ENCODE data around the gene OR7G2. TPM values are rescaled to one million over a fixed set of nuclear protein-coding genes. Genes with fewer than 3 reads are reported as not detected.
A peak's percentile ranks its signal among the peaks of the same experiment; 100 is the strongest.

OR7G2 gene
- polyA plus RNA-seq, 3 donors: not detected

DNA sequence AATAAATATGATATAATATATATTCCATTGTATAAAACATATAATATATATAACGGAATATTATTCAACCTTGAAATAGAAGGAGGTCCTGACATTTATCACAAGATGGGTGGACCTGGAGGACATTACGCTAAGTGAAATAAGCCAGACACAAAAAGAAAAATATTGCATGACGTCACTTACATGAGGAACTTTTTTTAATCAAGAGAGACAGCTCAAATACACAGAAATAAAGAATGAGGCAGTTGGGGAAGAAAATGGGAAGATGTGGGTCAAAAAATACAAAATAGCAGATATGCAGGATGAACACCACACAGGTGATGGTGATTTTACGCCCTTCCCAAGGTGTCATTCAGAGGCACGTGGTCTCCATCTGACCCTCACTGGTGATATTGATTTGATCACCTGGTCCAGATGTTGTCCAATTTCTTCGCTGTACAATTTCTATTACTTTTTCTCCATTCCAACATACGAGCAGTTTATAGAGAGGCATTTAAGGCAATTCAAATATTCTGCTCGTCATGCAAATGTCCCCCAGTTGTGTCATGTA is 32.4 kb upstream of the OR7G2 start:
- peaks cover 0 to 5% (median 0%) of the 10 kb centered on the region in 3 donors for H3K27me3 Mint-ChIP-seq (ENCODE audit: low read depth in 3 of 3)
- peaks cover 16 to 27% of the 10 kb centered on the region in 2 donors for H3K36me3 Mint-ChIP-seq
- H3K4me1 ChIP-seq (ENCODE audit: control insufficient read depth in 1 of 2, insufficient read depth in 2 of 2, low read length in 2 of 2): peaks cover 29 to 32% of the 10 kb centered on the region in 2 donors
- peak overlapping the region; percentile 96 for H3K9ac ChIP-seq (ENCODE audit: insufficient read depth, low read length, poor library complexity, severe bottlenecking)
- no peaks in the 10 kb centered on the region for H4K20me1 ChIP-seq (ENCODE audit: insufficient read depth, low read length)
- H3K4me2 ChIP-seq (replicated peaks; ENCODE audit: extremely low read depth, low read length, poor library complexity, severe bottlenecking): peak overlapping the region; percentile 94
- H3K36me3 ChIP-seq (replicated peaks in 1 of 2; ENCODE audit: control insufficient read depth in 1 of 2, insufficient read depth in 2 of 2, low read length in 2 of 2): peaks cover 0 to 10% of the 10 kb centered on the region in 2 donors
- H3K27me3 ChIP-seq (ENCODE audit: control insufficient read depth in 2 of 2, insufficient read depth in 2 of 2, low read length in 2 of 2): no peaks in the 10 kb centered on the region
- intact Hi-C loops (cut with micrococcal nuclease): loop anchor here (5.0 to 10.0 kb wide), 6 partner anchors 165 to 888 kb away; partner anchors contain the start of genes ZNF121 (in 2 of the 2), MBD3L1 (in 1 of the 2), ZNF266 (in 1 of the 2) and ZNF558 (in 1 of the 2)
- peaks cover 11 to 18% (median 16%) of the 10 kb centered on the region in 7 donors for H3K9me3 Mint-ChIP-seq
- DNase-seq: no peak
- peaks cover 6 to 14% of the 10 kb centered on the region in 2 donors for H3K9me3 ChIP-seq (replicated peaks in 1 of 2; ENCODE audit: control insufficient read depth in 1 of 2, insufficient read depth in 1 of 2, low read length in 2 of 2)
- H3K79me2 ChIP-seq (ENCODE audit: insufficient read depth, low read length): peaks cover 47% of the 10 kb centered on the region
- no peak for TF ChIP-seq CTCF (IDR thresholded peaks at IDR 0.05)
- H3K4me1 Mint-ChIP-seq: peaks cover 40% of the 10 kb centered on the region
- H3K27ac Mint-ChIP-seq: peak overlapping the region in 5 of 7 donors; percentile 91 to 99 (median 99)
- no CpG with 5 or more reads among the region's 8 CpGs for WGBS (ENCODE audit: insufficient coverage)
- H3K27ac ChIP-seq (ENCODE audit: low read depth in 1 of 2, low read length in 2 of 2): peak overlapping the region in 1 of 2 donors; percentile 97
- peak overlapping the region; percentile 75 to 100 (median 98) for H3K4me3 ChIP-seq (replicated peaks in 1 of 3; ENCODE audit: low read depth in 2 of 3, low read length in 3 of 3)
- H2AFZ ChIP-seq (ENCODE audit: insufficient read depth, low read depth, low read length, poor library complexity, severe bottlenecking): peak overlapping the region; percentile 99
- H3K4me3 Mint-ChIP-seq: peak overlapping the region; percentile 99

DNA sequence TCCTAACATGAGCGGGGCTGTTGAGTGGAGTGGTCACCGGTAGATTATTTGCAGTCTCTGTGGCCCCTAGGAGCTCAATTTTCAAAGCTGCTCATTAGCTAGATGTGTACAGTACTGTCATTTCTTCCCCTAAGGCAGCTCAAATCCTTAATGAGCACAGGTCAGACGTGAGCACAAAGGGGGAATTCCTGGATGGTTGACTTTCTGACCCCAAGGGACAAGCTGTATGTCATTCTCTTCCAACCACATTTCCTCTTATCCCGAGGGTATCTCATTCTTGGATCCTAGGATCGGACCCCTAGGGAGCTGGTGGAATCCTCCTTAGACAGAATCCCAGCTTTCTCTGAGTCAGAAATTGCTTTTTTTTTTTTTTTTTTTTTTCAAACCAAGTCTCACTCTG is 25.1 kb upstream of the OR7G2 start:
- no peak for DNase-seq
- TF ChIP-seq CTCF (IDR thresholded peaks at IDR 0.05): no peak
- no peaks in the 10 kb centered on the region for H3K36me3 Mint-ChIP-seq

More for the DNA sequence above, 25.1 kb upstream of the OR7G2 start:
- Mint-ChIP-seq H3K9me3 (peaks cover 0 to under 1% (median 0%) of the 10 kb centered on the region in 7 donors), H3K27ac (peak overlapping the region in 1 of 7 donors; percentile 10), H3K4me3 (no peak overlapping the region), H3K4me1 (peaks cover 30% of the 10 kb centered on the region), H3K27me3 (ENCODE audit: low read depth in 3 of 3) (peaks cover 1 to 2% (median 2%) of the 10 kb centered on the region in 3 donors)
- no peaks in the 10 kb centered on the region for H4K20me1 ChIP-seq (ENCODE audit: insufficient read depth, low read length)
- H3K9ac ChIP-seq (ENCODE audit: insufficient read depth, low read length, poor library complexity, severe bottlenecking): no peak overlapping the region
- no peaks in the 10 kb centered on the region for H3K36me3 ChIP-seq (replicated peaks in 1 of 2; ENCODE audit: control insufficient read depth in 1 of 2, insufficient read depth in 2 of 2, low read length in 2 of 2)
- no peaks in the 10 kb centered on the region for H3K27me3 ChIP-seq (ENCODE audit: control insufficient read depth in 2 of 2, insufficient read depth in 2 of 2, low read length in 2 of 2)
- no peak overlapping the region for H3K27ac ChIP-seq (ENCODE audit: low read depth in 1 of 2, low read length in 2 of 2)
- H2AFZ ChIP-seq (ENCODE audit: insufficient read depth, low read depth, low read length, poor library complexity, severe bottlenecking): no peak overlapping the region
- no peak overlapping the region for H3K4me2 ChIP-seq (replicated peaks; ENCODE audit: extremely low read depth, low read length, poor library complexity, severe bottlenecking)
- H3K4me3 ChIP-seq (replicated peaks in 1 of 3; ENCODE audit: low read depth in 2 of 3, low read length in 3 of 3): no peak overlapping the region
- H3K79me2 ChIP-seq (ENCODE audit: insufficient read depth, low read length): no peaks in the 10 kb centered on the region
- intact Hi-C loops (cut with micrococcal nuclease): loop anchor here in 1 of 2 donors (10.0 kb wide), 2 partner anchors 452 to 662 kb away; partner anchors contain the start of gene ZNF121
- H3K4me1 ChIP-seq (ENCODE audit: control insufficient read depth in 1 of 2, insufficient read depth in 2 of 2, low read length in 2 of 2): peaks cover 9 to 23% of the 10 kb centered on the region in 2 donors
- H3K9me3 ChIP-seq (replicated peaks in 1 of 2; ENCODE audit: control insufficient read depth in 1 of 2, insufficient read depth in 1 of 2, low read length in 2 of 2): no peaks in the 10 kb centered on the region
- 61% methylated on average over 4 of the region's 5 CpGs for WGBS (ENCODE audit: insufficient coverage)

All from CD14-positive monocyte (primary cell).